ENCODE results near the gene FAM110D.

Gene FAM110D

GRCh38 chr1:26213335-26213905 is 54.5 kb downstream of the FAM110D start:
- CTCF ChIA-PET = interaction anchor here (1.0 kb wide), 1 partner anchor 10 kb away, joined by 3 read pairs; no protein-coding TSS in a partner anchor
- TF ChIP-seq CTBP1 (IDR thresholded peaks at IDR 0.05; ENCODE audit: borderline replicate concordance) = no peak
- no peak for TF ChIP-seq TARDBP (IDR thresholded peaks at IDR 0.05)
- no peak for TF ChIP-seq SP1 (IDR thresholded peaks at IDR 0.05)
- TF ChIP-seq NFRKB (IDR thresholded peaks at IDR 0.05) = no peak
- TF ChIP-seq ZNF384 (IDR thresholded peaks at IDR 0.05) = peak; percentile 50
- TF ChIP-seq LEF1 (IDR thresholded peaks at IDR 0.05; ENCODE audit: borderline replicate concordance) = no peak
- TF ChIP-seq HDGF (IDR thresholded peaks at IDR 0.05; ENCODE audit: borderline replicate concordance) = no peak
- TF ChIP-seq FOXM1 (IDR thresholded peaks at IDR 0.05; ENCODE audit: borderline replicate concordance) = no peak
- POLR2A ChIA-PET = no interaction called here
- DNase-seq (ENCODE audit: extremely low spot score) = no peak
